NCI-H526 (cell line): ENCODE measurements around the gene AIMP2.
A peak's percentile ranks its signal among the peaks of the same experiment; 100 is the strongest.
"Not testable (repeated sequence)": the region's sequence is repeated elsewhere in the genome, so short reads cannot be mapped to it uniquely, and the experiment has no call there.

Experiments used
- DNase-seq, 2 experiments: peaks; one replicate each; lab custom pipeline; 2025; lab: John Stamatoyannopoulos, UW

The AIMP2 gene

GRCh38 chr7:6008668-6009611, at the start of gene AIMP2, which contains the start of gene PMS2:
Gene AIMP2, plus strand, starts transcription at chr7:6009272. Its CDS starts 92 bp downstream, at chr7:6009364.
Gene PMS2, minus strand, starts transcription at chr7:6009049. Its CDS starts 30 bp downstream, at chr7:6009019.
- DNase-seq = peak; percentile 97 to 99

GRCh38 chr7:5963205-5963604, 45.9 kb upstream of the AIMP2 start:
- DNase-seq = not testable (repeated sequence)

DNA sequence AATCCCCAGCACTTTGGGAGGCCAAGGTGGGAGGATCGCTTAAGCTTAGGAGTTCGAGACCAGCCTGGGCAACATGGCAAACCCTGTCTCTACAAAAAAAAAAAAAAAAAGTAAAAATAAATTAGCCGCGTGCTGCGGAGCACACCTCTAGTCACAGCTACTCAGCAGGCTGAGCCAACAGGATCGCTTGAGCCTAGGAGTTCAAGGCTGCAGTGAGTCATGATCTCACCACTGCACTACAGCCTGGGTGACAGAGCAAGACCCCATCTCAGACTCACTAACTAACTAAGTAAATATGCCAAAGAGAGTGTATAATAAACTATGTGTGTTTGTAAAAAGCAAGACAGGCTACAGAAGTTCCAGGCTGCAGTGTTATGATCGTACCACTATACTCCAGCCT, 45.3 kb upstream of the AIMP2 start:
- not testable (repeated sequence) for DNase-seq

GRCh38 chr7:5970347-5970911, 38.6 kb upstream of the AIMP2 start, which contains the start of gene RSPH10B:
Gene RSPH10B, minus strand, starts transcription at chr7:5970689. Its CDS starts 3,573 bp downstream, at chr7:5967116.
- DNase-seq = not testable (repeated sequence)

GRCh38 chr7:5973580-5973979, 35.5 kb upstream of the AIMP2 start:
- not testable (repeated sequence) for DNase-seq

DNA sequence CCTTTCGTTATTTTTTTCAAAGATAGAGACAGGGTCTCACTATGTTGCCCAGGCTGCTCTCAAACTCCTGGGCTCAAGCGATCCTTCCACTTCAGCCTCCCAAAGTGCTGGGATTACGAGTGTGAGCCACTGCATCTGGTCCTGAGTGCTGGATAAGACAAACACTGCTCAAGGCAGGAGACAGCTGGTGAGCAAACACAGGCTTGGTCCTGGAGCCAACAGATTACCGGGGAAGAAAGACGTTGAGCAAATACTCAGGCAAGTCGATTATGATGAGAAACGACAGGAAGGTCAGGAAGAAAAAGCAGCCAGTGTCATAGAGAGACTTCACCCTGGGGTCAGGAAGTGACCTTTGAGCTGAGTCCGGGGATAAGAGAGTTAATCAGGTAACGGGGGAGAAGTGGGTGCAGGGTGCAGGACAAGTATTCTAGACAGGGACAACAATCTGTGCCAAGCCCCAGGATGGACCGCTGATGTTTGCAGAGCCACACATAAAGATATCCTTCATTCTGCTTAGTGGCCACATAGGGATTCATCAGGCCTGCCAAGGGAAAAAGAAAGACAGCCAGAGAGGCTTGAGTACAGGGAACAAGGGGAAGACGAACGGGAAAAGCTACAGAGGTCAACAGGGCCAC, 29.3 kb upstream of the AIMP2 start:
- not testable (repeated sequence) for DNase-seq

GRCh38 chr7:5987061-5987460, 22.0 kb upstream of the AIMP2 start:
- DNase-seq = not testable (repeated sequence)

DNA sequence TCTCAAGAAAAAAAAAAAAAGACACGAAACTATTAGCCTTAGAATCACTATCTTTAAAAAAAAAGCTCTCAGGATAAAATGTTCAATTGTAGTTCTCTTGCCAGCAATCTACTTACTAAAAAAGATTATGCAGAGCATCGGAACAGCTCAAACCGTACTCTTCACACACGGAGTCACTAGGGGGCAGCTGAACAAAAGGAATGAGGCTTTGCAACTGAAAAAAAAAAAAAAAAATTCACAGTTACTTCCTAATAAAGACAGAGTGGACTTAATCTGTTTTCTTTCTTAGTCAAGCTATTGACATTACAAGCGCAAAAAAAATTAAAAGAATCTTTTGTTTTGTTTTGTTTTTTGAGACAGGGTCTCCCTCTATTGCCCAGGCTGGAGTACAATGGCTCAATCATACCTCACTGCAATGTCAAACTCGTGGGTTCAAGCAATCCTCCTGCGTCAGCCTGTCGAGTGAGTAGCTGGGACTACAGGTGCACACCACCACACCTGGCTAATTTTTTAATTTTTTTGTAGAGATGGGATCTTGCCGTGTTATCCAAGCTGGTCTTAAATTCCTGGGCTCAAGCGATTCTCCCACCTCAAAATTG, 11.8 kb upstream of the AIMP2 start:
- peak; percentile 21 to 69 for DNase-seq

DNA sequence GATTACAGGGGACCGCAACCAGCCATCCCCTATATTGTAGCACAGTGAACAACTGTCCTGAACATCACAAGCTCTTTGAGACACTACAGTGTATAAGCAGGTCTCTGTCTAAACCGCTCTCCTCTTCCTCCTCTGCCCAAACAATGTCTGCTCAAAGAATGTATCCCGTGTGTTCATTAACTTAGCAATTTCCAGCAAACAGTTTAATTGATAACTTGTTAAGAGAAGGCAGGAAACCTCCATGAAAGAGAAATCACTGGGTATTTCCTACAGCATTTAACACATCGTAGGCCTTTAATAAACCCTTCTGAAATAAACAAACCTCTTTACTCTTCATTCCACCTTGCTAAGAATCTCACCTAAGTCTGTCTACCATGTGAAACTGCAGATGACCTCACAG, 1.7 kb upstream of the AIMP2 start:
- no peak for DNase-seq

- DNase-seq = peak; percentile 22 to 25
These were observed 1.1 kb upstream of the AIMP2 start for GRCh38 chr7:6007835-6008590.

DNA sequence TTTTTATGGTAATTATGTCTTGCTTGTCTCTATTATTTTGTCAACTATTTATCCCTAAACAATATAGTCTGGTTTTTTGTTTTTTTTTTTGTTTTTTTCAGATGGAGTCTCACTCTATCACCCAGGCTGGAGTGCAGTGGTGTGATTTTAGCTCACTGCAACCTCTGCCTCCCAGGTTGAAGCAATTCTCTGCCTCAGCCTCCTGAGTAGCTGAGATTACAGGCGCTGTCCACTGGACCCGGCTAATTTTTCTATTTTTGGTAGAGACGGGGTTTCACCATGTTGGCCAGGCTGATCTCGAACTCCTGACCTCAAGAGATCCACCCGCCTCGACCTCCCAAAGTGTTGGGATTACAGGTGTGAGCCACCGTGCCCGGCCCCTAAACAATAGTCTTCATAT, 1.3 kb downstream of the AIMP2 start:
- DNase-seq = not testable (repeated sequence)

GRCh38 chr7:6011541-6011940, 2.5 kb downstream of the AIMP2 start:
- DNase-seq = no peak

- DNase-seq = no peak
These were observed 3.5 kb downstream of the AIMP2 start for GRCh38 chr7:6012355-6013104.

GRCh38 chr7:6015917-6016652, 7.0 kb downstream of the AIMP2 start:
- DNase-seq = no peak

GRCh38 chr7:6016653-6016966, 7.5 kb downstream of the AIMP2 start:
- no peak for DNase-seq

GRCh38 chr7:6020371-6021286, 11.6 kb downstream of the AIMP2 start:
- DNase-seq = peak in 1 of 2 experiments; percentile 16

DNA sequence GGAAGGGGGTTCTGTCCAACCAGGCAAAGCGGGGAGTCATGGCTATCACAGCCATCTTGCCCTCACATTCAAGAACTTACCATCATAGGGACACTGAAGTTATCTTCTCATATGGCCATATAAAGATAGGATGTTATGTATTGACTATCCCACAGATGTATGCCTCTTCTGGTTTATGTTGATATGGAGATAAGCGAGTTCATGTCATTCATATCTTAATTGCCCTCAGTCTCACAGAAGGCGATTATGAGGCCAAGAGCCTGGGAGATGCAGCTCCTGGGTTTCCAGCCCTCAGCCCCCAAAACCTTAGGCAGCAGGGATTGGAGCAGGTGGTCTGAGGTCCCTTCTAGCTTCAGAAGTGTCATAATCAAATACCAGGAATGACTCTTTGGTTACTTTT, 13.6 kb downstream of the AIMP2 start:
- DNase-seq = no peak

DNA sequence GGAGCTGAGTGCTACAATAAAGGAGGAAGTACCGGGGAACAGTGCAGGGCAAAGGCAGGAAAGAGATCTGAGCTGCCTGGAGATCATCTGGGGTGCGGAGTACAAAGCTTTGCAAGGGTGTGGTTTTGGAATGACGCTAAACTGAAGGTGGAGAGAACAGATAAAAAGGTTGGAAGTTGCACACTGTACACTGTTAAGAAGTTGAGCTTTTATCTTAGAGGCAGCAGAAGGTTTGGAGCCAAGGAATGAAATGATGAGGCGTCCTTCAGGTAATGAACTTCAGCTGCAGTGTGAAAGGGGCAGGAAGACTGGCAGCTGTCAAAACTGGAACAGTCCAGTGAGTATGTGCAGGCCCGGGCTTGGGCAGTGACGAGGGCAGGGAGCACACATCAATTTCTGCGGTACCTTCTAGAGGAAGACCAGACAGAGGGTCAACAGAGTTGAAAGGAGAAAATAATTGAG, 14.9 kb downstream of the AIMP2 start:
- DNase-seq = no peak
